GM12878 (cell line): ENCODE measurements around the gene ZNF670. TPM values are rescaled to one million over a fixed set of nuclear protein-coding genes. Genes with fewer than 3 reads are reported as not detected.

ENCODE experiments used
- ATAC-seq: fragments of 200-7000 bp; cut with Tn5 transposase; 3 replicates; pipeline ENCODE4 v1.9.1; 2020; ENCODE audit warnings: mild to moderate bottlenecking, moderate library complexity
- BruUV-seq: library from RNA; stranded (reverse); fragments of 400-500 nt; replicated peaks from 2 replicates; lab custom pipeline; 2021; lab: Mats Ljungman, UMichigan
- CTCF ChIA-PET: fragments of 300-600 bp; sonication (Branson Sonifier 250); formaldehyde crosslinking; extraction: SDS; loops from one replicate; lab custom pipeline; 2021; ENCODE audit warnings: inconsistent platforms; lab: Yijun Ruan, JAX
- POLR2A ChIA-PET: fragments of 350-600 bp; formaldehyde crosslinking; extraction: SDS; loops from one replicate; lab custom pipeline; 2021; ENCODE audit warnings: inconsistent platforms; lab: Charles Lee
- RAD21 ChIA-PET: fragments of 300-600 bp; sonication (Branson Sonifier 250); formaldehyde crosslinking; loops from one replicate; lab custom pipeline; 2023; ENCODE audit warnings: antibody characterized with exemption; ENCODE audit not compliant: unreplicated experiment; lab: Charles Lee
- SMC1A ChIA-PET: fragments of 300-600 bp; sonication (Branson Sonifier 250); formaldehyde crosslinking; loops from one replicate; lab custom pipeline; 2023; ENCODE audit not compliant: unreplicated experiment, uncharacterized antibody; lab: Charles Lee
- DNase-seq: peaks from one replicate; pipeline ENCODE4 v3.0.0-alpha.2; 2011; ENCODE audit warnings: low read depth, low spot score
- FAIRE-seq: peaks from 3 replicates; lab custom pipeline; 2011; peaks lifted over from hg19 to GRCh38; lab: Jason Lieb, UNC
- H2AFZ ChIP-seq: 2 replicates; pipeline ENCODE4 v1.6.0; 2011; ENCODE audit warnings: low read depth, low read length, control low read depth; ENCODE audit not compliant: control insufficient read depth
- H3K27ac ChIP-seq: 2 replicates; pipeline ENCODE4 v1.5.1; 2011; ENCODE audit warnings: control low read depth; ENCODE audit not compliant: control insufficient read depth, insufficient read depth
- H3K27me3 ChIP-seq, 2 experiments: replicated peaks in 1 of 2; 2 replicates each; pipeline versions ENCODE4 v1.6.0 to v1.6.1; 2011; ENCODE audit warnings: low read length in 1 of 2; ENCODE audit not compliant: control insufficient read depth in 2 of 2, insufficient read depth in 2 of 2
- H3K36me3 ChIP-seq, 2 experiments: 2 replicates each; pipeline ENCODE4 v1.5.1; 2011; ENCODE audit warnings: low read length in 1 of 2; ENCODE audit not compliant: control insufficient read depth in 2 of 2, insufficient read depth in 2 of 2
- H3K4me1 ChIP-seq: 2 replicates; pipeline ENCODE4 v1.6.1; 2011; ENCODE audit warnings: mild to moderate bottlenecking, low read length, moderate library complexity, mixed read lengths; ENCODE audit not compliant: control insufficient read depth, insufficient read depth
- H3K4me2 ChIP-seq: 2 replicates; pipeline ENCODE4 v1.6.0; 2011; ENCODE audit warnings: control low read depth; ENCODE audit not compliant: control insufficient read depth, insufficient read depth
- H3K4me3 ChIP-seq: fragments of 200-600 bp; sonication (generic); 2 replicates; pipeline ENCODE4 v1.5.1; 2016
- H3K79me2 ChIP-seq: 2 replicates; pipeline ENCODE4 v1.6.0; 2011; ENCODE audit warnings: low read length; ENCODE audit not compliant: control insufficient read depth, insufficient read depth
- H3K9ac ChIP-seq: 2 replicates; pipeline ENCODE4 v1.8.0; 2011; ENCODE audit warnings: low read length, control low read depth, mixed read lengths; ENCODE audit not compliant: control insufficient read depth, insufficient read depth
- H3K9me3 ChIP-seq: replicated peaks from 3 replicates; pipeline ENCODE4 v1.5.1; 2011; ENCODE audit warnings: mild to moderate bottlenecking, low read length; ENCODE audit not compliant: control insufficient read depth, insufficient read depth
- H4K20me1 ChIP-seq: 2 replicates; pipeline ENCODE4 v1.6.0; 2011; ENCODE audit not compliant: control insufficient read depth, insufficient read depth
- BRCA1 ChIP-seq: IDR thresholded peaks from 2 replicates; pipeline ENCODE4 v1.6.1; 2011; ENCODE audit warnings: low read depth, low read length, improper control_type of control experiment
- CEBPB ChIP-seq, 2 experiments: fragments of 150-350 bp in 1 of 2; IDR thresholded peaks; 2 replicates each; pipeline ENCODE4 v1.6.1; 2012 to 2014; ENCODE audit warnings: low read depth in 2 of 2, low read length in 2 of 2, borderline replicate concordance in 1 of 2, inconsistent platforms in 1 of 2
- CTCF ChIP-seq, 3 experiments: IDR thresholded peaks in 2 of 3; conservative IDR thresholded peaks in 1 of 3; 2 replicates each; pipeline ENCODE4 v1.5.1; 2011; ENCODE audit warnings: low read depth in 3 of 3, low read length in 3 of 3, mild to moderate bottlenecking in 3 of 3, control low read depth in 2 of 3, moderate library complexity in 2 of 3, inconsistent platforms in 1 of 3, mixed read lengths in 1 of 3; ENCODE audit not compliant: control insufficient read depth in 2 of 3, insufficient read depth in 1 of 3; ENCODE audit errors: extremely low read depth in 1 of 3
- E2F4 ChIP-seq: IDR thresholded peaks from 2 replicates; pipeline ENCODE4 v1.6.1; 2012; ENCODE audit warnings: low read depth, low read length, improper control_type of control experiment
- EED ChIP-seq: sonication (generic); IDR thresholded peaks from 2 replicates; pipeline ENCODE4 v1.6.1; 2016; ENCODE audit warnings: antibody characterized with exemption, low read depth
- FOXK2 ChIP-seq: fragments of 450-650 bp; IDR thresholded peaks from 2 replicates; pipeline ENCODE4 v1.6.1; 2017; ENCODE audit warnings: mild to moderate bottlenecking, moderate library complexity
- NR2F1 ChIP-seq: fragments of 450-650 bp; conservative IDR thresholded peaks from 2 replicates; pipeline ENCODE4 v1.6.1; 2017; ENCODE audit warnings: mild to moderate bottlenecking
- RFX5 ChIP-seq: IDR thresholded peaks from 2 replicates; pipeline ENCODE4 v1.6.1; 2011; ENCODE audit warnings: low read depth, low read length, improper control_type of control experiment
- SMC3 ChIP-seq: IDR thresholded peaks from 2 replicates; pipeline ENCODE4 v1.6.1; 2011; ENCODE audit warnings: low read length, improper control_type of control experiment, borderline replicate concordance
- TCF3 ChIP-seq: IDR thresholded peaks from 2 replicates; pipeline ENCODE4 v1.6.1; 2012; ENCODE audit warnings: low read depth, mild to moderate bottlenecking, low read length, borderline replicate concordance; ENCODE audit not compliant: insufficient read depth
- YBX1 ChIP-seq: fragments of 450-650 bp; IDR thresholded peaks from 2 replicates; pipeline ENCODE4 v1.6.1; 2016; ENCODE audit warnings: antibody characterized with exemption
- WGBS: methylation state at CpG from one replicate; pipeline ENCODE4 v1.1.6; 2016; ENCODE audit warnings: low lambda C conversion rate; ENCODE audit not compliant: insufficient replicate concordance, insufficient coverage; ENCODE audit errors: missing lambda C conversion rate; 5-methylcytosine and 5-hydroxymethylcytosine counted together
- in situ Hi-C: fragments of 300-500 bp; cut with MboI; formaldehyde crosslinking; loops from 9 replicates; pipeline ENCODE4 v1.14.3; 2018; ENCODE audit warnings: mixed read lengths
- intact Hi-C: fragments of 100-400 bp; cut with micrococcal nuclease; formaldehyde crosslinking; loops from one replicate; pipeline ENCODE4 v1.14.2; 2022; ENCODE audit not compliant: unreplicated experiment
- polyA plus RNA-seq, 11 experiments: library from polyadenylated mRNA; depleted of rRNA in 4 of 11; unstranded in 6 of 11; stranded (reverse) in 5 of 11; fragments of >200 nt; fragmentation: Nextera tagmentation in 4 of 11; fragmentation: Illumina TruSeq in 1 of 11; extraction: Ambion mirVana in 4 of 11; extraction: Trizol in 1 of 11; gene quantifications; 1 replicate in 1 of 11; 2 replicates in 10 of 11; pipeline versions ENCODE4 v1.2.1 to v1.2.3, GENCODE V29; 2011 to 2016; ENCODE audit warnings: inconsistent platforms in 2 of 11, missing spikeins in 2 of 11, low read depth in 1 of 11
- total RNA-seq, 4 experiments: library from RNA; depleted of rRNA in 3 of 4; stranded (reverse); fragments of >200 nt in 3 of 4; fragmentation: Illumina TruSeq in 1 of 4; extraction: Trizol in 1 of 4; gene quantifications; 2 replicates each; pipeline versions ENCODE4 v1.2.1 to v1.2.3, GENCODE V29; 2013 to 2021
- TF ChIP-seq, protein P1 (sequence below): fragments of 450-650 bp; IDR thresholded peaks from 2 replicates; pipeline ENCODE4 v1.6.1; 2017; ENCODE audit warnings: mild to moderate bottlenecking, low read depth, inconsistent platforms; ENCODE audit not compliant: poor library complexity, severe bottlenecking
- TF ChIP-seq, protein P2 (sequence below): IDR thresholded peaks from 2 replicates; pipeline ENCODE4 v1.6.1; 2011; ENCODE audit warnings: mild to moderate bottlenecking, low read depth, low read length, moderate library complexity; ENCODE audit not compliant: insufficient replicate concordance
- TF ChIP-seq, protein P3 (sequence below): fragments of 450-650 bp; IDR thresholded peaks from 2 replicates; pipeline ENCODE4 v1.6.1; 2017; ENCODE audit warnings: mild to moderate bottlenecking, moderate library complexity

Gene ZNF670
- total and polyA plus RNA-seq, 10 of the 15 experiments (the other 5 are each of a cell fraction or from before 2014, with no cell fraction given): 3.0 to 9.0 (median 5.3) TPM

- no TSS peak for BruUV-seq
- Histone ChIP-seq H3K27me3 (no peaks in the 10 kb centered on the region), H3K9me3 (peaks cover 10% of the 10 kb centered on the region), H3K9ac (no peak overlapping the region), H2AFZ (no peak overlapping the region), H3K79me2 (no peaks in the 10 kb centered on the region), H4K20me1 (no peaks in the 10 kb centered on the region), H3K4me2 (no peak overlapping the region), H3K27ac (no peak overlapping the region), H3K4me1 (no peaks in the 10 kb centered on the region), H3K4me3 (no peak overlapping the region), H3K36me3 (no peaks in the 10 kb centered on the region)
- FAIRE-seq (no peak), DNase-seq (no peak), ATAC-seq (no peak)
- POLR2A ChIA-PET: no interaction called here
- RAD21 ChIA-PET: no interaction called here
- SMC1A ChIA-PET: no interaction called here
- intact Hi-C loops: no loop called here
- 26% methylated on average over 2 of the region's 2 CpGs for WGBS
- in situ Hi-C loops: no loop called here
- CTCF ChIA-PET: no interaction called here
- TF ChIP-seq YBX1 (no peak), CTCF (IDR thresholded peaks at IDR 0.05 in 2 of 3, conservative IDR thresholded peaks at IDR 0.05 in 1 of 3; ENCODE audit: control insufficient read depth in 2 of 3, extremely low read depth in 1 of 3, insufficient read depth in 1 of 3, low read depth in 3 of 3, low read length in 3 of 3) (no peak), CEBPB (IDR thresholded peaks at IDR 0.05; ENCODE audit: borderline replicate concordance in 1 of 2, low read depth in 2 of 2, low read length in 2 of 2) (no peak), EED (no peak), RFX5 (no peak), NR2F1 (no peak), TCF3 (no peak), E2F4 (no peak), BRCA1 (no peak), FOXK2 (no peak), SMC3 (no peak)
- TF ChIP-seq, protein P1, sequence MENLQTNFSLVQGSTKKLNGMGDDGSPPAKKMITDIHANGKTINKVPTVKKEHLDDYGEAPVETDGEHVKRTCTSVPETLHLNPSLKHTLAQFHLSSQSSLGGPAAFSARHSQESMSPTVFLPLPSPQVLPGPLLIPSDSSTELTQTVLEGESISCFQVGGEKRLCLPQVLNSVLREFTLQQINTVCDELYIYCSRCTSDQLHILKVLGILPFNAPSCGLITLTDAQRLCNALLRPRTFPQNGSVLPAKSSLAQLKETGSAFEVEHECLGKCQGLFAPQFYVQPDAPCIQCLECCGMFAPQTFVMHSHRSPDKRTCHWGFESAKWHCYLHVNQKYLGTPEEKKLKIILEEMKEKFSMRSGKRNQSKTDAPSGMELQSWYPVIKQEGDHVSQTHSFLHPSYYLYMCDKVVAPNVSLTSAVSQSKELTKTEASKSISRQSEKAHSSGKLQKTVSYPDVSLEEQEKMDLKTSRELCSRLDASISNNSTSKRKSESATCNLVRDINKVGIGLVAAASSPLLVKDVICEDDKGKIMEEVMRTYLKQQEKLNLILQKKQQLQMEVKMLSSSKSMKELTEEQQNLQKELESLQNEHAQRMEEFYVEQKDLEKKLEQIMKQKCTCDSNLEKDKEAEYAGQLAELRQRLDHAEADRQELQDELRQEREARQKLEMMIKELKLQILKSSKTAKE: no peak
- TF ChIP-seq, protein P2, sequence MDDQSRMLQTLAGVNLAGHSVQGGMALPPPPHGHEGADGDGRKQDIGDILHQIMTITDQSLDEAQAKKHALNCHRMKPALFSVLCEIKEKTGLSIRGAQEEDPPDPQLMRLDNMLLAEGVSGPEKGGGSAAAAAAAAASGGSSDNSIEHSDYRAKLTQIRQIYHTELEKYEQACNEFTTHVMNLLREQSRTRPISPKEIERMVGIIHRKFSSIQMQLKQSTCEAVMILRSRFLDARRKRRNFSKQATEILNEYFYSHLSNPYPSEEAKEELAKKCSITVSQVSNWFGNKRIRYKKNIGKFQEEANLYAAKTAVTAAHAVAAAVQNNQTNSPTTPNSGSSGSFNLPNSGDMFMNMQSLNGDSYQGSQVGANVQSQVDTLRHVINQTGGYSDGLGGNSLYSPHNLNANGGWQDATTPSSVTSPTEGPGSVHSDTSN: no peak
- TF ChIP-seq, protein P3, sequence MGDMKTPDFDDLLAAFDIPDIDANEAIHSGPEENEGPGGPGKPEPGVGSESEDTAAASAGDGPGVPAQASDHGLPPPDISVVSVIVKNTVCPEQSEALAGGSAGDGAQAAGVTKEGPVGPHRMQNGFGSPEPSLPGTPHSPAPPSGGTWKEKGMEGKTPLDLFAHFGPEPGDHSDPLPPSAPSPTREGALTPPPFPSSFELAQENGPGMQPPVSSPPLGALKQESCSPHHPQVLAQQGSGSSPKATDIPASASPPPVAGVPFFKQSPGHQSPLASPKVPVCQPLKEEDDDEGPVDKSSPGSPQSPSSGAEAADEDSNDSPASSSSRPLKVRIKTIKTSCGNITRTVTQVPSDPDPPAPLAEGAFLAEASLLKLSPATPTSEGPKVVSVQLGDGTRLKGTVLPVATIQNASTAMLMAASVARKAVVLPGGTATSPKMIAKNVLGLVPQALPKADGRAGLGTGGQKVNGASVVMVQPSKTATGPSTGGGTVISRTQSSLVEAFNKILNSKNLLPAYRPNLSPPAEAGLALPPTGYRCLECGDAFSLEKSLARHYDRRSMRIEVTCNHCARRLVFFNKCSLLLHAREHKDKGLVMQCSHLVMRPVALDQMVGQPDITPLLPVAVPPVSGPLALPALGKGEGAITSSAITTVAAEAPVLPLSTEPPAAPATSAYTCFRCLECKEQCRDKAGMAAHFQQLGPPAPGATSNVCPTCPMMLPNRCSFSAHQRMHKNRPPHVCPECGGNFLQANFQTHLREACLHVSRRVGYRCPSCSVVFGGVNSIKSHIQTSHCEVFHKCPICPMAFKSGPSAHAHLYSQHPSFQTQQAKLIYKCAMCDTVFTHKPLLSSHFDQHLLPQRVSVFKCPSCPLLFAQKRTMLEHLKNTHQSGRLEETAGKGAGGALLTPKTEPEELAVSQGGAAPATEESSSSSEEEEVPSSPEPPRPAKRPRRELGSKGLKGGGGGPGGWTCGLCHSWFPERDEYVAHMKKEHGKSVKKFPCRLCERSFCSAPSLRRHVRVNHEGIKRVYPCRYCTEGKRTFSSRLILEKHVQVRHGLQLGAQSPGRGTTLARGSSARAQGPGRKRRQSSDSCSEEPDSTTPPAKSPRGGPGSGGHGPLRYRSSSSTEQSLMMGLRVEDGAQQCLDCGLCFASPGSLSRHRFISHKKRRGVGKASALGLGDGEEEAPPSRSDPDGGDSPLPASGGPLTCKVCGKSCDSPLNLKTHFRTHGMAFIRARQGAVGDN: no peak
Observed at GRCh38 chr1:247054992-247055415, 23.6 kb downstream of the ZNF670 start.
